ENCODE data around the gene FGD2.
"Not testable (repeated sequence)": the region's sequence is repeated elsewhere in the genome, so short reads cannot be mapped to it uniquely, and the experiment has no call there.

Gene FGD2

DNA sequence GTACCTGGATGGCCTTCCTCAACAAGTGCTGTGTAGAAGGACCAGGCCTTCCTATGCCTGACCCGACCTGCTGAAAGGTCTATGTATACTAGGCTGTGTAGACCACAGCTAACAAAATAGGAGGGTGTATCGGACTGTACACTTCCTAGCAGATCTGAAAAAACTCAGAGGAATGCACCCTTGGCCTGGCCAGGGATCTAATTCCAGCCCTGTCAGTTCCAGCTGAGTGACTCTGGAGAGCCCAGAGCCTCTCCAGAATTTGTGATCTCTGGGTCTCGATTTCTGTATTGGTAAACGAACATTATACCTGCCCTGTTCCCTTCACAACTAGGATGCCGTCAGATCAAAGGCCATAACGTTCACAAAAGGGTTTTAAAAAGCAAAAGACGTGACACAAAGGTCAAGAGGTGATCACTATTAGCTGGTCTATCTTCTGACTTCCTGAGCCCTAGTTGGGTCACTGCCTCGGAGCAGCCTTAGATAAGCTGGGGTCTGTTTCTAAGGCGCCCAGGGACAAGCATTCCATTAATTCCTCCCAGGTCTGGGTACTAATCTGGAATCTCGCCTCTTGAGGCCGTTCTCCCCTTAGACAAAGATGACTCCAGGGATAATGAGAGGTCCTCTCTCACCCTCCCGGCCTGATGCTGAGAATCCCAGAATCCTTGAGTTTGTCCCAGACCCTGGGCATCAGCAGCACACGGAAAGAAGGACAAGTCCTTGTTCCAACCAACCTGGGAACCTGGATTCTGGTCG is 33.4 kb upstream of the FGD2 start:
- DNase-seq = no peak

DNA sequence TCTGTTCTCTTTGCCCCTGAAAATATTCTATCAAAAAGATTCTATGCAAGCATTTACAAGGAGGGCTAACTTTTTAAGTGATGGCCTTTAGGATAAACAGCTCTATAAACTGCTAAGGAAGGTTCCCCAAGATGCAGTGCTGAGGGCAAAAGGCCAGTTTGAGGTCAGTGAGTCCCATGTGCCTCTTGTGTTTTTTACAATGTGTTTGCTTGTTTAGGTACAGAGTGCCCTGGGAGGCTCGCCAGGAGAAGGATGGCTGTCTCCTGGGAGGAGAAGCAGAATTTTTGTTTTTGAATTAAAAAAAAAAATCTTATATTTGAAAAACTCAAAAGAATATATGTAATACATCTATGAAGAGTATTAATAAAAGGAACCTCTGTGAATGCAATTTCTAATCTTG is 32.3 kb upstream of the FGD2 start:
- DNase-seq = no peak

DNA sequence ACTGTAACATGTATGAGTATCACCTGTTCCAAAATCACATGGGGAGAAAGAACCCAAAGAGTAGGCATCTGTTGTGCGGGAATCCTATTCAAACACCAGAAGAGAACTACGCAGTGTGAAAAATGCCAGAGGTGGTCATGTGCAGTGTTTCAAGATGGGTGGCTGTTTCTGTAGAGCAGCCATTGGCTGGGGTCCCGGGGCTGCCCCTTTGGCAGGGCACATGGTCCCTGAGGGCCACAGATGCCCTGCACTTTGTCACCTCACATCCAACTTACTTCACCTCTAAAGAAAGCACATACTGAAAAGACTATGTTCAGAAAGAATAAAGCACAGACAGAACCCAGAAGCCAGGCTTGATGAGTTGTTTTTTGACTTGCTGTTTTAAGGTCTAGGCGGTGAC is 31.8 kb upstream of the FGD2 start:
- DNase-seq = no peak

DNA sequence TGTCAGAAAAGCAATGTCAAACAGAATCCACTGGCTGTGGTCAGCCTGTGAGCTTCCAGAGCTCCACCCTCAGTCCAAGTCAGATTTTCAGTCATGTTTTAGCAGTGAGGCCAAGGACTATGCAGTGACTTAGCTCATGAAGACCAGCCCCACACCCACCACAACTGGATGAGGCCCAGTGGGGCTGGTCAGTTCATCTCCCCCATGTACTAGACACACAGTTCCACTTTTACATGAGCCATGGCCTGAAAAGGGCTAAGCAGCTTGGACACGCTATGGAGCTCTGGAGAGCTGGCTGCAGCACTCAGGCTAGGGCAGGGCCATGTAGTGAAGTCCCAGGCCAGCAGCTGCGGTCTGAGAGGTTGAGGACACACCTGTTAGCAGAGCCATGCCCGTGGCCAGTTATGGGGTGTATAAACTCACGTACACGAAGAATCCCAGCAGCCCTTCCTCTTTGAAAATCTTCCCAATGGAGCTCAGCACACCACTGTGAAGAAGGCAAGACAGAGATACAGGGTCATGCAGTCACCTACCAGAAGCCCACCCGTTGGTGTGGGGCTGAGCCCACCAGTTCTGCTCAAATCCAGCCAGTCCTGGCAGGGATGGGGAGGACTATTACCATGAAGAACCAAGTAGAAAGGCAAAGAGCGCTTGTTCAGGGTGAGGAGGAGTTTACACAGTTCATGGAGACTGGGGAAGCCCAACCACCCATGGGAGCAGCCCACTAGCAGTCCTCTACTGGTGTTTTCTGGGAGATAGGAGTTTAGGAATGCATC is 30.0 kb upstream of the FGD2 start:
- DNase-seq = no peak

DNA sequence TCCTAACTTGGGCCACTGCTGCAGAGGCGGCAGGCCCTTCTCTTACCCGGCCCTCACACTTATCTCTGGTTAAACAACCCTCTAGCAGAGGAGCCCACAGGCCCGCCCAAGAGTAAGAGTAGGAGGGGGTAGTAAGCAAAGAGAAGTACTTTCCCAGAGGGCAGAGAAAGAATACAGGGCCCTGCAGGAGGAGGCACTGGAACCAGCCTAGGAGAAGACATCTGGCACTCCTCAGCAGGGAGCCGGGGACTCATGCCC is 29.5 kb upstream of the FGD2 start:
- DNase-seq = no peak

DNA sequence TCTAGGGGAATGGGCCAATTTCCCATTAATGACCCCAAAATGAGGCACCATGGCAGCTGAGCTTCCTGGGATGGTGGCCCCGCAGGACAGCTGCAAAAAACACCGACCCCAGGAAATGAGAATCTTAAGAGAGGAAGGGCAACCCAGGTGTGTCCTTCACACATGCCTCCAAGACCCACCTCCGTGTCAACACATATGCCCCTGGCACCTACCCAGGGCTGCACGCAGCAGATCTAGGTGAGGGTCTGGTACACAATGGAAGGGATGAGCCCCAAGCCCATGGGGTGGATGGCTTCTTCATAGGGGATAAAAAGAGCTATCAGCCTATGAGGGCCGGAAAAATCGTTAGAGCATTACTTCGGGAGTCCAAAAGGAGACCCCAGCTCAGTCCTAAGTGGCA is 28.9 kb upstream of the FGD2 start:
- DNase-seq = no peak

DNA sequence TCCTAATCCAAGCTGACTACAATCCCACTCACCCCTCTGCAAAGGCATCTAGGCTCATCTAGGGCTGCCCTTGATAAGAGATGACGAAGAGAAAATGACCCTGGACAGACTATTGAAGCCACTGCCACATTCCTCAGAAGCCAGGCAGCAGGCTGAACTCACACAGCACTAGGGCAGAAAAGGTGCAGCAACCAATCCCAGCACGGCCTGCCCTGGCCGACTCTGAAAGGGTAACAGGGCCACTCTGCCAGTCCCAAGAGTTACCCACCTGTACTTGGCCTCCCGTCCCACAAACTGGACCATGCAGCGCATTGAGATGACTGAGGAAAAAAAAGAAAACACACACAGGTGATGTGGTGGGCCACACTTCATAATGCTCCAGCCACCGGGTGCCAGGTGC is 28.5 kb upstream of the FGD2 start:
- no peak for DNase-seq

DNA sequence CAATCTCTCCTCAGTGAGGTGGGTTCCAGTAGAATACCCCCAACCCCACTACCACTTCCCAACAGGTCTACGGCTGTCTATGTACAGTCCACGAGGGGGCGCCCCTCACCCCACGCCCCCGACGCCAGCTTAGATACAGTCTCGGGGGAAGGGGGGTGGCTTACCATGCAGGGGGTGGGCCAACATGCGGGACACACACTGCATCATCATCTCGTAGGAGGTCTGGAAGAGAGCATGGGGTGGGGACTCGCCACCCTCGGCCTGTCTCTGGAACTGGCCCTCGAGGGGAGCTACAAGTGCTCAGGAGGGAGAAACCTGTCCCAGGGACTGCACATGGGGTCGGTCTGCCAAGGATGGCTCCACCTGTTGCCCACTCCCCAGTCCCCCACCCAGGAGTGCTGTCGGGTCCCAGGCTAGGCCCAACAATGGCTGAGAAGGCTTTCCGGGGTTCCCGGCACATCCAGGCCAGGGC is 27.9 kb upstream of the FGD2 start:
- no peak for DNase-seq

DNA sequence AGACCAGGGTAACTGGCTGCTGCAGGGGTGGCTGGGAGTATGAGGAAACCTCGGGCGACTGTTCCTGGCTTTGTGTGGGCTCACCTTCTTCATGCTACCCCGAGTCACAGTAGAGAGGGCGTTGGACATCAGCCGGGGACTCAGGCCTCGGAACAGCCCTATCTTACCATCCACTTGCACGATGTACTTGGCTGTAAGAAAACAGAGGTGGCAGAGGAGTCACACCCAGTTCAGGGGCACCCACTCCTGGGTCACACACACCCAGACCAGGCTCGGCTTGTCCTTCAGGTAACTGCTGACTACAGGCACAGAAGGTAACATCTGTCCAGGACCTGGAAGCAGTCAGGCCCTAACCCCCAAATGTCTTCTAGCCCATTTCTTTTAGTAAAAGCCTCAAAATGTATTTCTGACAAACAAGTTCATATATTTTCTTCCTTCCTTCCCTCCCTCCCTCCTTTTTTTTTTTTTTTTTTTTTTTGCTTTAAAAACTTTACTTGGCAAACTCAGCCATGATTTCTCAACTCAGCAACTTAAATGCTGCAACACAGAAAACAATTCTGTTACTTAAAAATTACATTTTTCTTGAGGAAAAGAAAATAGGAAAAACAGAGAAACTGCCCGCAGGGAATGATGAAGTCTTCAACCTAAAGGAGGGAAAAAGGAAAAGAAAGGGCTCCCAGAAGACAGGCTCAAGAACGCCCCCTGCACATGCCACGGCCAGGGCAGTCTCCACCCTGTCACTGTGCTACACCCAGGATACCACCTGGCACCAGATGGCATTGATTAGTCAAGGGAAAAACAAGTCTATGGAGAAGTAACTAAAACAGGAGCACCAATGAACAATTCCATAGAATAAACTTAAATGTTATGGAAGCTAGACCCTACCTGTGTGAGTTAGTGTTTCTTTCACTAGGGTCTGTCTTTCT is 26.8 kb upstream of the FGD2 start:
- DNase-seq = no peak

DNA sequence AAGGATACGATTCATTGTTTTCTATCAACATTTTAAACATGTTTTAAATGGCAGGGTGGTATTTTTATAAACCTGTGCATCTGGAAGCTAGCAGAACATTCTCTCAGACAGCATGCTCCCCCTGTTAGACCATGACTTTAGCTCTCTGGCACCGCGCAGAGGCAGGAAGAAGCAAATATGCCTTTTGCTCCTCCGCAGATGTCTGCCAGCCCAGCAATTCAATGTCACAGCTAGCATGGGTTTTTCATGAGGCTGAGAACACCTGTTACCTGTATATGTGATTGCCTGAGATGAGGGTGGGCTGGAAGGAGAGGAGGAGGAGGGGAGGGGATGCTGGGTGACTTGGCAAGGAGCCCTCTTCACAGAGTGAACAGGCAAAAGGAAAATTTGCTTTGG is 26.1 kb upstream of the FGD2 start:
- peak; percentile 30 for DNase-seq

DNA sequence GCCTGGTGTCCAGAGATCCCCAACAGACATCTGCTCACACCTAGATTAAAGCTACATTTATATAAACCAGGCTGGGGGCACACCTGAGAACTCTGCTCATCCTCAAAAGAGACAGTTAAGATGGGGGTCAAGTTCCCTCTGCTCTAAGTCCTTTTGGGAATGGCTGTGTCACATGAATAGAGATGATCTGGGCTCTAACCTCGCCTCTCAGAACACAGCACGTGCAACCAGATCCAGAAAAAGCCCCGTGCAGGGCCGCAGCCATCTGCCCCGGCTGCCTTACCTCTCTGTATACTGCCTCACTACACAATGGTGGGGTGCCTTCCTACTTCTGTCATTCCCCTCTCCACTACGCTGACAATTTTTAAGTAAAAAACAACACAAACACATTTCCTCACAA is 25.3 kb upstream of the FGD2 start:
- DNase-seq = no peak

DNA sequence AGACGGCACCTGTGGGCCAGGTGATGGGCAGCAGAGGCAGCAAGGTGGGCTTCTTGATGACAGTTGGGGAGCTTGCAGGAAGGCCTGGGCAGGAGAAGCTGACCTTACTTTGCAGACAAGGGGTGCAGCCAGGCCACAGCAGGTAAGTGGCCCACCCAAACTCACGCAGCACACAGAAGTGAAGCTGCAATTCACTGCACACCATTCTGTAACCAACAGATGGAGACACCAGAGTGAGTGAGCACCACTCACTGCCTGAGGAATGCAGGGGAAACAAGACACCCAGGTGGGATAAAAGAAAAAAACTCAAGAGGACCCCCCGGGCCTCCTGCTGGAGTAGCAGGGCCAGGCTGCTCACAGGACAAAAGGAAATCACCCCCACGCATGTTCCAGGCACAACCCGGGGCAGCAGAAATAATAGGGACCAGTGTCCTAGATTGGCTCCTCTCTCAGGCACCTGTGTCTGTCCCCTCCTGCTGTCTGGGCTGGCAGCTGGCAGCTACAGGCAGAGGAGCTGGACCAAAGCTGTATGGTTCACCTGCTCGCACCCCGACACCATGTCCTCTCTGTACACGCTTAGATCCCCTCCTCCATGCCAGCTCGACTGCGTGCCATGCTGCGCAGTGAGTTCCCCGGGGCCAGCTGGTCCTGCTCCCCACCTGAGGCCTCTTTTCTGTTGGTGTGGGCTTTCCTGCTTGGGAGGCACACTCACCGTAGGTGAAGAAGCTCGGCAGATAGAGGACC is 24.4 kb upstream of the FGD2 start:
- no peak for DNase-seq

DNA sequence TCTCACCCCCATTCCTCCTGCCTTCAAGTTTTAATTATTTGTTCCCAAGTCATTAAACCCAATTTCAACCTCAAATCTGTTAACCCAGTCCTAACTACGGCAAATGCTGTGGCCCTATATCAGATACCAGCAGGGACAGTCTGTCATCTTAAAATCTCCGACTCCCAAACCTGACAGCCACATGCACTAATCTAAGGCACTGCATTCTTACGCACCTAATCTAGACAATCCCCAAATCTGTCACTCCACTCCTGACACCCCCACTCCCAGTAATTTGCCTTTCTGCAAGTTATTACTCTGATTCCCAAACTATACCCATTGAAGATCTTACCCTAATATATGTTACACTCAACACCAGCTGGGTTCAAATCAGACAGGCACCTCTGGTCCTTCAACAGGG is 21.9 kb upstream of the FGD2 start:
- DNase-seq = no peak

DNA sequence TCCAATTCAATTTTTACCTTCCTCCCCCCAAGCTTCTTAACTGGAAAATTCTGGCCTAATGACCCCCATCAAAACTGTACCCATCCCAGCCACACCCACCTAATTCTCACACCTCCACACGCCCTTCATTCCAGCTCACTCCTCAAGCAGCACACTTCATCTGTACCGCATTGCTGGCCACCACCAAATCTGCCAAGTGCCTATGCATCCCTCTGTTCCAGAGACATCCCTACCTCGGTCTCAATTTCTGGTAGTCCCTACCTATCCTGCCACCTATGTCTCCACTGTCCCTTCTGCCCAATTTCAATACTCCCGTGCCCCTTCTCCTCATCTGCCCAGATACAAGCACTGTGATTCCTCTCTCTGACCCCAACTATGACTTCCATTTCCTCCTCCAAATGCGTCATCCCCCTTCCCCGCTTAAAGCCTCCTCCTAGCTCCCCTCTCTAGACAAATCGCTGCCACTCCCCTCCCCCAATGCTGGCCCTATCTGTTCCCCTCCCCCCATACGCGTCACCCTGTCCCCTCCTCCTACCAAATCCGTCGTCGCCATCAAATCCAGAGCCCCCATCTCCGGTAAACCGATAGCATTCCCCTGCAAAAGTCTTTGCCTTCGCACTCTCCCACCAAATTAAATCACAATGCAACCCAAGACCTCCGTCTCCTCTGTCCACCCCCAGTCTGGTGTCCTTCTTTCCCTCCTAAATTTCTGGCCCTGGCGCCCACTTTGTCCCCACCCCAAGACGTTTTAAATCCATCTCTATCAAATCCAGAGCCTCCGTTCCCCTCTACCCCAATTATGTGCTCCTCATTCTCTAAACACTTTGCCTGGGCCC is 20.7 kb upstream of the FGD2 start:
- peak; percentile 23 for DNase-seq

DNA sequence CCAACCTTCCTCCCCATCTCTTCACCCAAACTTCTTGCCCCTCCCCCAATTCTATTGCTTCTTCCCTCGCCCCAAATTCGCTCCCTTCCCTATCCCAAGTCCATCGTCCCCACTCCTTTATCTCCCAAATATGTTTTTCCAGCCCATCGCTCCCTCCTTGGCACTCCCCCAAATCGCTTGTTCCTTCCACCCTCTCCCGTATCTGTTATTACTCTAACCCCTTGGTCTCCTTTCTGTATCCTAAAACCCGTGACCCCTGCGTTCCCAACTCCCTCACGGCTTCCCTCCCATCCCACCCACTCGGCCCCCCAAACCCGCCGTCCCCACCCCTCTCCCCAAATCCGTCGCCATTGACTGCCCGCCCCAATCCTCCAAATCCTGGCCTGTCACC is 20.0 kb upstream of the FGD2 start:
- DNase-seq = no peak

DNA sequence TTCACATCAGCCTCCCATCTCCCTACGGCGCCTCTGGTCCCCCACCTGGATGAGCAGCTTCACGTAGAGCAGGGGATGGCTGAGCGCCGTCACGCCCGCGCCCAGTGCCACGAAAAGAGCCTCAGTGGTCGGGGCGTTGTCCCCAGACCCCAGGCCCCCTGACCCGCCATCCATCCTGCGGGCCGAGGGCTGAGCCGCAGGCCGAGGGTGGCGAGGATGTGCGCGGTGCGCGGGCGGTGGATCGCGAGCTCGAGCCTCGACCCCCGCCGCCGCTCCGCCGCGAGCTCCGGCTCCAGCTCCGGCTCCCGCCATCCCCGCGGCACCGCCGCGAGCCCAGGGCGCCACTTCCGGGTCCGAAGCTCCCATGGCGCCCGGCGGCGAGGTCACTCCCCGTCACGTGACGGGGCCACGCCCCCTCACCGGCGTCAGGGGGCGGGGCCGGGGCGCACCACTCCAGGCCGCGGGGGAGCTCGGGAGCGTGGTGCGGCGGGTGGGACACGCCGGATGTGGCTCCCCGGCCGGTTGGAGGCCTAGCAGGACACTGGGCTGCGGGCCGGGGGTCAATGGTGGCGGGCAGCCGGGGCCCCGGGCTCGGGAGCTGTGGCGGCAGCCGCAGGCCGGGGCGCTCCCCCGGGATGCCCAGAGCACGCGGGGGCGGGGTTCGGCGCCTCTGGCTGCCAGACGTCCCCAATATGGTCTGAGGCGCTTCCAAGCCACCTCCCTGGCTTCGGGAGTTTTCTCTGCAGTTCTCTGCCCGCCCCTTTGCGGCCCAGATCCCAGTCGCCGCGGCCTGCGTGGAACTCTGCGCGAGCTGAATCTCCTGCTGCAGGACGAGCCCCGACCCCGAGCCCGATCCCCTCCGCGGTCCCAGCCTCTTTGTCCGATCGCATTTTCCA is 19.4 kb upstream of the FGD2 start, which contains the start of gene MTCH1:
Gene MTCH1, minus strand, starts transcription at position 389 of the 896 bp plus-strand sequence. Its CDS starts 23 bp downstream, at position 366.
- DNase-seq = peak; percentile 84

DNA sequence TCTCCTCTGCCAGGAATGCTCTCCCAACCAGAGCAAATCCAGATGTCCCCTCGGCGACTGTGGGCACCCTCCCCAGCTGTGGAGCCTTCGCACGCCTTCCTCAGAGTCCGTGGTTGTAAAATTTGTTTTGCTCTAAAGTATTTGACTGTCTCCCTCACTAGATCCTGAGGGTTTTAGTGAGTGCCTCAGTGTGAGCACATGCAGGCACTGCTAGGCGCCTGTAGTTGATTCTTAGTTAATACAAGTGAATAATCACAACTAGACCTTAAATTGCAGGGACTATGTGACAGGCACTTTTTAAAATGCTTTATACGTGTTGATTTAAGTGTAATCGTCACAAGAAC is 18.8 kb upstream of the FGD2 start:
- no peak for DNase-seq

DNA sequence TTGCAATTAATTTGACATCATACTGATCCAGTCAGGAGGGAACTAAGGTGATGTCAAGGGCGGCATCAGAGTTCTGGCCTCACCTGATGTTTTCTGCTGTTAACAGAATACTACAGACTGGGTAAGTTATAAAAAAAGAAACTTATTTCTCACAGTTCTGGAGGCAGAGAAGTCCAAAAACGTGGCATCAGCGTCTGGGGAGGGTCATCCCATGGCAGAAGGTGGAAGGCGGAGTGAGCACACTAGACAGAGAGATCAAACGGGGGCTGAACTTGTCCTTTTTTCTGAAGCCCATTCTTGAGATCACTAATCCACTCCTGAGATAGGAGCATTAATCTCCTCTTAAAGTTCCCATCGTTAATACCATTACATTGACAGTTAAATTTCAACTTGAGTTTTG is 16.2 kb upstream of the FGD2 start:
- no peak for DNase-seq

DNA sequence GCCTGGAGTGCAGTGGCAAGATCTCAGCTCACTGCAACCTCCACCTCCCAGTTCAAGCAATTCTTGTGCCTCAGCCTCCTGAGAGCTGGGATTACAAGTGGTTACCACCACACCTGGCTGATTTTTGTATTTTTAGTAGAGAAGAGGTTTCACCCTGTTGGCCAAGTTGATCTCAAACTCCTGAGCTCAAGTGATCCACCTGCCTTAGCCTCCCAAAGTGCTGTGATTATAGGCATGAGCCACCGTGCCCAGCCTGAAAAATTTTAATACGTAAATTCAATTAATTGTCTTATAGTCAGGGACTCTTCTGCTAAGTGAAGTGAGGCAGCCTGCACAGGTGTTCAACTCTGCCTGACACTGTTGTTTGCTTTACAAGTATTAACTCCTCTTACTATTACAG is 15.1 kb upstream of the FGD2 start:
- not testable (repeated sequence) for DNase-seq

DNA sequence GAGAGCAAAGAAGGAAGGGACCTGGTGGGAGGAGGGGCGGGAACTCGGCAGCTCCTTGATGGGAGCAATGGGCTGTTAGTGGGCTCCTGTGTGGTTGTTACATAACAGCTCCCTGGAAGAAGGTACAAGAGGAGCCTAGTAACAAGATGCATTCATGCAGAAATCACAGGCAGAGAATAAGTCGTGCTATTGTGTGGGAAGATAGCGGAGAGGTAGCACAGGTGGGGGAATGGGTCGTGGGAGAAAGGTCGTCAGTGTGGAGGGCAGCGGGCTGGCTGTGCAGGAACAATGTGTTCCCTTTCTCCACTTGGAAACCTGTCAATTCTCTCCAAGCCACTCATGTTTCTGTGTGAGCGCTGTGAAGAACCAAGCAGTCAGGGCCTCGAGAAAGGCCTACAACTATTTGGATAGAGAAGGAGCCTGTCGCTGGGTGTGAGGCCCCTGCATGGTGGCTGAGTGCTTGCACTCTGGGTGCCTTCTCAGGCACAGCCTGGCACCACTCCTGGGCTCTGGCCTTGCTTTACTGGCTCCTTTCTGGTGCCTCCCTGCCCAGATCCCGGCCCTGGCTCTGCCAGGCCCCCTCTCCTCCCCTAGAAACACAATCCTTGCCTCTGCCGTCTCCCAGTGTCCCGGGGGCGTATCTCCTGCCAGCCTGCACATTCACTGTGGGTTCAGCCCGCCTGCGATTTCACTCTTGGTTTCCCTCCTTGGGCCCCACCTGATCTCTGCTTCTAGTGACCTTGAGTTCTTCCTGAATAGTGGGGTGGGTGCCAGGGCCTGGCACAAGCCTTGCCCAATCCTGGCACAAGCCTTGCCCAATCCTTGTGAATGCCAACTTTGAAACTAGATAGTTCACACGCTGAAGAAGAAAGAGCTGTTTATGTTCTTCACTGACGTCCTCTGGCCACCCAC is 7.4 kb upstream of the FGD2 start:
- DNase-seq = no peak
